ENCODE measurements around the gene SCGB3A2.

SCGB3A2 gene

DNA sequence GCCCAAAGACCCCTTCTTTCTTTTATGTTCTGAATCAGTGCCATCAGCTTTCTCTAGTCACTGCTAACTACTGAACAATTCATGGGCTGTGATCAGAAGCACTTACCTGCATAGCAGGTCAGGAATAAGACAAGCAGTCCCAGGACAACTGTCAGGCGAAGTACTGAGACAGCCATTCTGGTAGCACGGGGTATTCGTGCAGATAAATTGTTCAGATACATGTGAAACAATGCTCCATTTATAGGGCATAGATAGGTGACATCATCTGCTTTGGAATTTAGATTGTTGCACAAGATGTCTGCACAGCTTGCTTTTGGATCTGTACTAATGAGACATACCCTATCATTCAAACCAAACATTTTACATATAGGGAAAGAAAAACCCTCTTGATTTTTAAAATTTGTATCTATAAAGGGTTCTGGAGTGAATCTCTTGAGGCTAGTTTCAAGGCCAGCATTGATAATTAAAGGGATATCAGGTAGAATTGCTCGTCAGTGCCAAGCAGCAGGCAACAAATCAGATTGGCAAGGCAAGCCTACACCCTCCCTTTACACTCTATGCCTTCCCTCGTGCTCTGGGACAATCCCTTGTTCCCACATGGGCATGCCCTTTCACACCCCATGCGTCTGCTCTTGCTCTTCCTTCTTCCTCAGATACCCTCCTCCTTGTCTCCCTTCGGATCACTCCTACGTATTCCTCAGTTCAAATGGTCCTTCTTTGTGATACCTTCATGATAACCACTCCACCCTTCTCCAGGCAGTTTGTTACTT is 28.0 kb downstream of the SCGB3A2 start, which contains the start of gene C5orf46:
C5orf46 (minus strand) TSS at position 213 of the 770 bp plus-strand sequence; CDS start at position 176, 37 bp downstream.
- DNase-seq: peak in 1 of 14 donors; percentile 66

DNA sequence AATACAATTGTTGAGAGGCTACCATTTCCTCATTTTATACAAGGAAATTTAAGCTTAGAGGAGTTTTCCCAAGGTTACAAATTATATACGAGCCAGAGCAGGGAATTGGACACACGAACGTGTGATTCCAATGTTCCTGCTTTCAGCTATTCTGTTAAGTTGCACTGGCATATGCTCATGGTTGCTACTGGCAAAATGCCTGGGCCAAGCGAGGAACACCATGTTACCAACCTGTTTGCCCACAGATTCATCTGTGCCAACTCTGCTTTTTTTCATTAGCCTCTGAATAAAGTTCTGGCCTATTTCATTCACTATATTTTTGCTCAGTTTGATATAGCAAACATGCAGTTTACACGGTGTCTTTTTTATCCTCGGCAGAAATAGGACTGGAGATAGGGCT is 32.9 kb downstream of the SCGB3A2 start:
- DNase-seq: peak in 5 of 14 donors; percentile 3 to 95 (median 19)

DNA sequence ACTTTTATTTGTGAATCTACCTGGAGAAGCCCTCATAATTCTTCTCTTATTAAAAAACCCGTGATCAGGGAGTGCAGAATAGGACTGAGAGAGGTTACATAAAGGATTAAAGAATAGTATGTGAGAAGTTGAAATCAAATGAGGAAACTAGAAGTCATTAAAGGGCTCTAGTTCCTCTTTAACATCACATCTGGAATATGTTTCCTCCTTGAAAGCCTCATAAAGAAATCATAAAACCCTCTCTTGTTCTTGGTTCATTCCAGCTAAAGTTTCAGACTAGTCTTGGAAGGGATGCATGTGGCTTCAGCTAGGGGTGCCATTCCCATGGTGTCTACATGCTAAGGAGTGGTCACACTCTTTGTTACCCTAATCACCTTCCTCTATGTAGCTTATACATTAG is 33.5 kb downstream of the SCGB3A2 start:
- no peak for DNase-seq

GRCh38 chr5:147913786-147914185 is 35.3 kb downstream of the SCGB3A2 start:
- no peak for DNase-seq

GRCh38 chr5:147918101-147918685 is 39.7 kb downstream of the SCGB3A2 start:
- DNase-seq: no peak

GRCh38 chr5:147918899-147919298 is 40.4 kb downstream of the SCGB3A2 start:
- no peak for DNase-seq

- no peak for DNase-seq
These were observed 42.0 kb downstream of the SCGB3A2 start for GRCh38 chr5:147920420-147921030.

DNA sequence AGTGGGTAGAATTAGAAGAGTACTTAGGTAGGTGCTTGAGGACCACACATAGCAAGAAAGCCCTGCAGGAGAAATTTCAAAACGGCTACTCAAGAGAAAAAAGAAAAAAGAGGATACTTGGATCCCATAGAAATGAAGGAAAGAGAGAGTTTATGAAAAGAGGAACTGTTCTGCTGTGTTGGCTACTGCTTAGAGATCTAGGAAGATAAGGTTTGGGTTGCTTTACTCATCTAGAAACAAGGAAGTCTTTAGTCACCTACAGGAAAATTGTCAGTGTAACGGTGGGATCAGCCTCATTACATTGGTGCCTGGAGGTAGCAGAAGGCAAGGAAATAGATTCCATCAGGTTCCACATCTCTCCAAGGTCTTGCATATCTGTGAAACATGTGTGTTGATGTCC is 42.6 kb downstream of the SCGB3A2 start:
- DNase-seq: no peak

GRCh38 chr5:147925020-147925419 is 46.5 kb downstream of the SCGB3A2 start:
- DNase-seq: no peak

- no peak for DNase-seq
These were observed 49.4 kb downstream of the SCGB3A2 start for GRCh38 chr5:147927901-147928300.

- DNase-seq: no peak
These were observed 52.3 kb downstream of the SCGB3A2 start for GRCh38 chr5:147930769-147931168.
